ENCODE measurements around the gene CLEC2A. TPM values are rescaled to one million over a fixed set of nuclear protein-coding genes. Genes with fewer than 3 reads are reported as not detected.
"Not testable (repeated sequence)": the region's sequence is repeated elsewhere in the genome, so short reads cannot be mapped to it uniquely, and the experiment has no call there.

Gene CLEC2A
- polyA plus RNA-seq, 3 donors, result not detected

DNA sequence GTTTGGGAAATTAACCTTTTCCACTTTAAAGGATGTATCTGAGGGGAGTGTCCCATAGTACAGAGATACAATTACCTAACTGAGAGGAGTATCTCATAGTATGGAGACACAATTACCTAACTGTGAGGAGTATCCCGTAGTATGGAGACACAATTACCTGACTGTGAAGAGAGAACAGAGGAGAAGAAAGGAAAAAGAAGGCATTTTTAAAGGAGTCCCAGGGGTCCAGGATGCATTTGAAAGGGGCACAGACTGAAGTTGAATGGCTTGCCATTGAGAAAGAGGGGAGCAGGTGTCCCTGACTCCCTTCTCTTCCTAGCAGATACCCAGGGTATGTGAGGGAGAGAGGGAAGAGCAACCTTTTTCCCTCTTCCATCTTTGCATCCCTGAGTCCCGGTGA lies 33.0 kb downstream of the CLEC2A start:
- WGBS, 3 donors, result 75 to 89% (median 81%) methylated on average over 2 of the region's 2 CpGs
- H3K27ac ChIP-seq (ENCODE audit: low read depth, low read length), result no peak overlapping the region

DNA sequence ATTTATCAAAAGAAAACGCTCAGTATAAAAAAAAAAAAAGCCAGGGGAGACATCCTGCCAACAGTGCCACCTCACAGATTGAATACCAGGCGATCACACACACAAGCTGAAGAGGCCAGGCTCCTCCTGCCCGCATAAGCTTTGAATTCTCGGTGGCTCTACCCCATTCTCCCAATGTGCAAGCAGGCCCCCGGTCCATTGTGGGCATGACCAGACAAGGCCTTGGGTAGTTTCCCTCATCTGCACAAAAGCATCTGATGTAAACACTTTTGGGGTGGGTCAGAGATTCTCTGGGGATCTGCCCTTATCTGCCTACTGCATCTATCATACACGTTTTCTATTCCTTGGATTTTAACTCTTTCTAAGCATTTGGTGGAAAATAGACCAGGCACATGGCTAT lies 34.6 kb downstream of the CLEC2A start:
- H3K27ac ChIP-seq (ENCODE audit: low read depth, low read length), result no peak overlapping the region
- 73 to 86% (median 78%) methylated on average over 6 of the region's 6 CpGs for WGBS, 3 donors

DNA sequence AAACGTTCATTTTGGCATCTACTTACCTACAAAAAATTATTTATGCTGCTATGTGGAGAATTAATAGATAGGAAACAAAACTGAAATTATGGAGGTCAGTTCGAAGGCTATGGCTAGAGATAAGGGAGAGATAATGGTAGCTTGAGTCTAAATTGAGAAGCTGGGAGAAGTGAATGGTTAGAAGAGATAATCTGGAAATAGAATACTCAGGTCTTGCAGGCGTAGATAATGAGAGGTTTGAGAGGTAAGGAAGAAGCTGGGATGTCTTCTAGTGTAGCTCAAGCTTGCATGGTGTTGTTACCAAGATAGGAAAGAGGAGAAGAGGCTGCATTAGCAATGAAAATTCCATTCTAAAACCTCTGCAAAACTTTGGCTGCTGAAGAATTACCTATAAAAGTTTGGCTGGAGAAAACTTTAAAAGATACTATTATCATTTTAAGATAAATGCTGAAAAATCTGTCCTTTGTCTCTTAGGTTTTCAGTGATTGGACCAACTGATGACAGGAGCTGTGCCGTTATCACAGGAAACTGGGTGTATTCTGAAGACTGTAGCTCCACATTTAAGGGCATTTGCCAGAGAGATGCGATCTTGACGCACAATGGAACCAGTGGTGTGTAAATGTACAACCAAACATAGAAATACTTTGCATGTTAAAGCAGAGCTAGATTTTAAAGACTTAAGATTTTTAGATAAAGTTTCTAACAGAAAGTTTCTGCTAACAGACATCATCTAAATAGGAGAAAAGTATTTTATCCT lies 36.8 kb downstream of the CLEC2A start:
- WGBS, 3 donors, result 71 to 85% (median 82%) methylated on average over 6 of the region's 6 CpGs

DNA sequence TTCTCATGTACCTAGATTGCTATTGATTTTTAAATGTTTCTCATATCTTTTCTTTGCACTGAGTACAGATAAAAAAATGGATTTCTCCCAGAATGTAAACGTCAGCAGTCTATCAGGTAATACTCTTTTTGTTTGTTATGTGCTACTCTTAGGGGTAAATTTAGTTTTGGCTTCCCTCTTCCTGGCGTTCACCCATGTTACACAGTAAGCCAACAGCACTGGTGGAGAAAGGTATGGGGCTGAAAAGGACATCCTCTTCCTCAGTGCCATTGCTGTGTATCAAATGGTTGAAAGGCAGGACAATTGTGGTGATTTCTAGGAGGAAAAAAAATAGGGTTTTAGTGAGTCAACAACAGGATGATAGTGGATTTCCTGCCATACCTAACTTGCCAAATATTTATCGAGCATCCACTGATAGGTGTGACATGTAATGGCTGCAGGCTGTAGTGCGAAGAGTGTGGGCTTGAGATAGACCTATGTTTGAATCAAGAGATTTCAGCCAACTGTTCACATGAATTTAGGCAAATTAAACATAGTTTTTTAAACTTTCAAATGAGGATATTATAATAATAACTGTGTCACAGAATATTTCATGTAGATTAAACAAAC lies 43.4 kb downstream of the CLEC2A start:
- WGBS, 3 donors, result 32 to 68% (median 65%) methylated on average over 4 of the region's 4 CpGs
- H3K27ac ChIP-seq (ENCODE audit: low read depth, low read length), result no peak overlapping the region

More for the DNA sequence above, 36.8 kb downstream of the CLEC2A start:
- no peak overlapping the region for H3K27ac ChIP-seq (ENCODE audit: low read depth, low read length)

DNA sequence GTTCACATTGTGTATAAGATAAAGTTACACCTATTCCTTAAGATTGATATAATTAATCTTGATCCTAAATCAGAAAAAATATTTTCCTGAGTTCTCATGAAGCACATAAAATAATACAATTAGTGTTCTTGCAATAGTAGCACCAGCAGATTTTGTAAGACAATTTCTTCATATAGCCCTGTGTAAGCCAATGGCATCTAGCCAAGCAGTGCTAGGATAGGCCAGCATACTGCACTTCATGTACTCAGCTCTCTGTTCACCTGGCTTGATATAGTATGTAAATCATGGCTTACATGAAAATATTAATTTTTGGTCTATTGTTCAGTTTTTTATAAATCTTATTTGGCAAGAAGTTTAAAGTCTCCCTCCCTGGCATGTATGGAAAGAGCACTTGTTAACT lies 49.0 kb downstream of the CLEC2A start:
- H3K27ac ChIP-seq (ENCODE audit: low read depth, low read length), result no peak overlapping the region

DNA sequence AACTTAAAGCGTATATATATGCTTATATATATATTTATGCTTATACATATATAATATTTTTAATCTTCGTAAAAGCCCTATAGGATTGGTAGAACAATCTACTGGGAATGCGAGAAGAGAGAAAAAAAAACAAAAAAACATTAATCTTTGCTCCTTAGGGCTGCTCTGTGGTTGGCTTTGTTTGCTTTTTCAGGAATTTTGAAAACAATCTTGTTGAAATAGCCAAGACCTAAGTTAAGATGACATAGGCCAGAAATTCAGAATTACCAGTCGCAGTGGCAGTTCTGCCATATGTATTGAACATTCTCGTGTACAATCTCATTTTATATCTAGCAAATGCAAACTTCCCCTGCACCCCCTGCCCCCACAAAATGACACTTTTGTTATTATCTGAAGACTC lies 50.2 kb downstream of the CLEC2A start:
- WGBS, 3 donors, result 92 to 94% (median 92%) methylated on average over 5 of the region's 5 CpGs

DNA sequence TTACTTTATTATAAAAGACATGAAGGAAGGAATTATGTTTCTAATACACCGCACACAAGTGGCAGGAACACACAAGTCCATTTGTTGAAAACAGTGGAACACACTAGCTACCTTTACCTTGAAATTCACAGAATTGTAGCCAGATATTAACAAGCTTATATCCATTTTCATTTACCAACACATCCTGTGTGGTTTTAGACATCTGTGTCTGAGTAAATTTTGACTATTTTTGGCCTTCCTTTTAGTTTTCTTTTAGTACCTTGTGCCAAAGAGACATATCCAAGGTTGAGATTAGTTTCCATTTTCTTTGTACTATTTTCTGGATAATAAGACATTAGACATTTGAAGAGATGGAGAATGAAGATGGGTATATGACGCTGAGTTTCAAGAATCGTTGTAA lies 50.9 kb downstream of the CLEC2A start, which contains the start of gene KLRF2:
Gene KLRF2 (plus strand): TSS at position 244 of the 400 bp plus-strand sequence. CDS start 107 bp downstream, at position 351.
- WGBS, 3 donors, result 88 to 96% (median 96%) methylated on average over 3 of the region's 3 CpGs
- H3K27ac ChIP-seq (ENCODE audit: low read depth, low read length), result no peak within 1 kb of the TSS

More for the DNA sequence above, 50.2 kb downstream of the CLEC2A start:
- no peak overlapping the region for H3K27ac ChIP-seq (ENCODE audit: low read depth, low read length)

DNA sequence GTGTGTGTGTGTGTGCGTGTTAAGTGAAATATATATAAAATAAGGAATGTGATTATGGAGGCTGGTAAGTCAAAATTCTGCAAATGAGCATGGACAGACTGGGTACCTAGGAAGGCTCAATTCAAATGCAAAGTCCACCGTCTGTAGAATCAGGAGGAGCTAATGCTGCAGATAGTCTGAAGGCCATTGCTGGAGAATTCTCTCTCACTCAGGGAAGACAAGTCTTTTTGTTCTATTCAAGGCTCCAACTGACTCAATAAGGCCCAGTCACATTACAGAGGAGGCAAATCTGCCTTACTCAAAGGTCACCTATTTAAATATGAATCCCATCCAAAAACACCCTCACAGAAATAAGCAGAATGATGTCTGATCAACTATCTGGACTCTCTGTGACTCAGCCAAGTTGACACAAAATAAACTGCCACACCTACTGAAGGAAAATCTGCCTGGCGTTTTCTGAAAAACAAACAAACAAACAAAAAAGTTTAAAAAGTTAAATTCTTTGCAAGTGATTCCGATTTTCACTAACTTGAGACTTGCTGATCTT lies 51.6 kb downstream of the CLEC2A start:
- WGBS, 3 donors, result 75 to 91% (median 89%) methylated on average over 4 of the region's 4 CpGs

DNA sequence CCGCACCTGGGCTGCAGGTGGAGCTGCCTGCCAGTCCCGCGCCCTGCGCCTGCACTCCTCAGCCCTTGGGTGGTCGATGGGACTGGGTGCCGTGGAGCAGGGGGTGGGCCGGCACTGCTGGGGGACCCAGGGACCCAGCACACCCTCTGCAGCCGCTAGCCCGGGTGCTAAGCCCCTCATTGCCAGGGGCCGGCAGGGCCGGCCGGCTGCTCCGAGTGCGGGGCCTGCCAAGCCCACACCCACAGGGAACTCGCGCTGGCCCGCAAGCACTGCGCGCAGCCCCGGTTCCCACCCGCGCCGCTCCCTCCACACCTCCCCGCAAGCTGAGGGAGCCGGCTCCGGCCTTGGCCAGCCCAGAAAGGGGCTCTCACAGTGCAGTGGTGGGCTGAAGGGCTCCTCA lies 56.0 kb downstream of the CLEC2A start:
- WGBS, 3 donors, result 95 to 97% (median 96%) methylated on average over 17 to 26 of the region's 26 CpGs
- H3K27ac ChIP-seq (ENCODE audit: low read depth, low read length), result not testable (repeated sequence)

More for the DNA sequence above, 51.6 kb downstream of the CLEC2A start:
- H3K27ac ChIP-seq (ENCODE audit: low read depth, low read length), result no peak overlapping the region

DNA sequence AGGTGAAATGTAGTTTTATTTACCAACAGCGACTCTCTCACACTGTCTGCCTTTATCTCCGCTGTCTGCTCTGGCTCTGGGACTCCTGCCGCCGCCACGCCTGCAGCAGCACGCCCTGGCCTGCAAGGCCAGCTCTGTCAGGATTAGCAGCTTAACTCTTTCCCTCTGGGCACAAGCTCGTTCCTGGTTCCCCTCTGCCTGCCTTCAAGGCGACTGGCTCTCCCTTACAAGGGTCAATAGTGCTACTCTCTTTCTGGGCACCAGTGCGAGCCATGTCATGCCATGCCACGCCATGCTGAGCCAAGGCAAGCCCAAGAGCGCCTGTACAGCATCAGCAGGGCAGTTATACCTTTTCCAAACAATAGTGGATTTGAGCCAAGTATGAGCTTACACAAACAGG lies 59.4 kb downstream of the CLEC2A start:
- no peak overlapping the region for H3K27ac ChIP-seq (ENCODE audit: low read depth, low read length)
- 70 to 90% (median 81%) methylated on average over 11 of the region's 11 CpGs for WGBS, 3 donors

DNA sequence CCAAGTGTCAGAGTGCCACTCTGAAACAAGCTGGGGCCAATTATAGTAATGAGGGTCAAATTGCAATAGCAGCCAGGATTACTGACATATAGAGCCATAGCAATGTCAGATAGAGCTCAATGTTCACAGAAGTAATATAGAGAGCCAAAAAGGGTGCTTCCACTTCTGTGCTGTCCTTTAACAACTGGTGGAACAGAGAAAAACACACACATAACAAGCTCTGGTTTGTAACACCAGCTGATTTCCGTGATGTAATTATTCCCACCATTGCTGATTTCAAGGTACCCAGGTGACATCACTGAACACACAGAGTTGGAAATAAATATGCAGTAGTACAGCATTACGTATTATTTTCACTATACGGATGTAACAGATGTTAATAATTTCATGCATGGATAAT lies 60.0 kb downstream of the CLEC2A start:
- 78 to 93% (median 91%) methylated on average over 3 of the region's 3 CpGs for WGBS, 3 donors
- H3K27ac ChIP-seq (ENCODE audit: low read depth, low read length), result no peak overlapping the region

DNA sequence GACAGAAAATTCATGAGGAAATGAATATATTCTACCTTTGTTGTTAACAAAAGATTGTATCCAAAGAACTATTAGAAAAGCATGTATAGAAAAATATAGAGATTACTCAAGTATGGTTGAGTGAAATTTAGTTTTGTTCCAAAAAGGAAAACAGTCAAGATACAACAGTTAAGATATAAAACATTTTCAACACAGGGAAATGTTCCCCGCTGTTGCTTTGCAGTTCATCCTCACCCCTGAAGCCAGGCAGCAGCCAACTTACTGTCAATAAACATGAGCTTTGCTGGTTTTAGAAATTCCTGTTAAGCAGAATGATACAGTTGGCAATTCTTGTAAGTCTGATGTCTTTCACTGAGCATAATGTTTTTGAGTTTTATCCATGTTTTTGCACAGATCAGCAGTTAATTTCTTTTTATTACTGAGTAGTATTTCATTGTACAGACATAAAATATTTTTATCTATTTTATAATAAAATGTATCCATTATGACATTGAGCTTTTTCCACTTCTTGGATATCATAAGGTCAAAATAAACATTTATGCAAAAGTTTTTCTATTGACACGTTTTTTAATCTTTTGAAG lies 61.8 kb downstream of the CLEC2A start:
- 38 to 74% (median 48%) methylated on average over 2 of the region's 2 CpGs for WGBS, 3 donors
- H3K27ac ChIP-seq (ENCODE audit: low read depth, low read length), result no peak overlapping the region

DNA sequence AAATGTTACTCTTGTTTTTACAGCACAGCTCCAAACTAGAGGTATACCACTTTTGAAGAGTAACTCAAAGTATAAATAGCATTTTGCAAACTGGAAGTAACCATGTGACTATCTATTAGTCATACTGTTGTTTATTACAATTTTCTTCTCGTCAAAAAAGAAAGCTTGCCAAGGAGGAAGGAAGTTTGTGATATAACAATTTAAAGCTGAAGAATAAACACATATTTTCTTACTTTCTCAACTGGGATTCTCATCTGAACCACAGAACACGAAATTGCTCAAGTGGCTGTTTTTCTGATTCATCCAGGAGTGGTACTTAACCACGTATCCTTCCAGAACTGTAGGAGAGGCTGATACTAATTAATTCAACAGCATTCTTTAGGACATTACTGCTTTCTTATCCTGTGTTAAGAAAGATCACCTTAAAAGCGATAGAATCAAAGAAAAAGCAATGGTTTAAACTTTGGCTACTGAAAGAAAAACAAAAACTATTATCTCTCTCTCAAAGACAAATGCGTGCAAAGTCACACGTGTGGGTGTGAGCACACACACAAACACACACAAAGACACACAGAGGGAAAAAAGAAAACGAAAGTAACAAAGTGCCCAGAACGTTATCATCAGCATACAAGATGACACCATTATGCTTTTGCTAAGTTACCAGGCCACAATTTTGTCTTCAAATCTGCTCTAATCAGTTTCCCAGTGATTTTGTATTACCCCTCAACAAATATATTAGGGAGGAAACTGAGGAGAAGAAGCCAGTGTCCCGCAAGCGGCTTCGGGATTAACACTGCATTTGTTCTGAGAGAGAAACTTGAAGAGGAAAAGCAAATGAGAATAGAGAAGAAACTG lies 62.6 kb downstream of the CLEC2A start, which contains the start of gene CLEC2B:
Gene CLEC2B (minus strand): TSS at position 48 of the 855 bp plus-strand sequence.
- WGBS, 3 donors, result 3 to 16% (median 4%) methylated on average over 11 of the region's 11 CpGs
- no peak within 1 kb of the TSS for H3K27ac ChIP-seq (ENCODE audit: low read depth, low read length)

DNA sequence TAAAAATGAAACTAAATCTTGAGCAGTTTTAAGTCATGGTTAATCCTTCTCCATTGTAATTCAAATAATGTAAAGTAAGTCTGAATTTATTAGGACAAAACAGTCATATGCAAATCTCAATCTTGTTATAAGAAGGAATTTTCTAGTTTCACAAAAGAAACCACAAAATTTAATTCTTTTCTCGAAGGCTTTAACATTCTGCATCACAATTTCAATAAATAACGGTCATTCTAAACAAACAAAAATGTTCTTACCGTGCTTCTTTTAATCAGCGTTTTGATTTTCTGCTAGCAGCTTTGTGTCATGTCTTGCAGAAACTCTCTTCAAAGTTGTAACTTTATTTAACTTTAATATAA lies 63.2 kb downstream of the CLEC2A start:
- WGBS, 3 donors, result 16 to 63% (median 18%) methylated on average over 4 of the region's 4 CpGs
- H3K27ac ChIP-seq (ENCODE audit: low read depth, low read length), result no peak overlapping the region

DNA sequence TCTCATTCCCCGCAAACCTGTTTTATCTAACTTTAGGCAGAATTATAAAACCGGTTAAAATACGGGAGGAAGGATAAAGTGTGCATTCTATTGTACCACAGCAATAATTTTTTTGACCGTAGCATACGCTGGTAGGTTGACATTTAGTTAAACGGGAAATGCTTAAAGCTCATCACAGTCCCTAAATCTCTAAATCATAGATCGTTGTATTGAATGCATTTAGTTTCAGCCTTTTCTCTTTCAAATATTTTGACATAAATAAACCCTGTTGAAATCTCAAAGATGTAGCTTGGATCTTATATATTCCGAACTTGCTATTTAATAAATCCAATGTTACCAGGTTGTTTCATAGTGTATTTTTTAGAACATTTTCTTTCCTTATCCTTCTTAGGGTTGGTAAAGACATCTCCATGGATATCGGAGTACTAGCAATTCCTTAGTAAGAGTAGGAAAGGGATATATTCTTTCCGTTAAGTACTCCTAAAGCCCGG lies 63.8 kb downstream of the CLEC2A start:
- H3K27ac ChIP-seq (ENCODE audit: low read depth, low read length), result no peak overlapping the region
- 30 to 79% (median 32%) methylated on average over 11 of the region's 11 CpGs for WGBS, 3 donors

DNA sequence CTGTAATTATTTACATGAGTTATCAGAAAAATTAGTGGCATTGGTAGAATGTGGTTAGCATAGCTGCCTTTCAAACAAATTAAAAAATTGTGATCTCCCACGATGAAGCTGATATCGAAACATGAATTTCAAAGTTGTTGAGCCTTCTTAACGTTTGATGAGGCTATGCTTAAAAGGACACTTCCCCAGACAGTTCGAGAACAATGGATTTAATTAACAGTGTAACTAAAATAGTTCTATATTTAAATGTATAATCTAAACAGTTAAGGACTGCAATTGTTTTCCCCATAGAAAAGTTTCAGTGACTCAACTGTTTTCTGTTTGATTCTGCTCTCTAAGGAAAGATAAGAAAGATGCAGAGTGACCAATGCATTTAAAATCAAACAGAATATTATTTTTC lies 64.6 kb downstream of the CLEC2A start:
- H3K27ac ChIP-seq (ENCODE audit: low read depth, low read length), result no peak overlapping the region
- WGBS, 3 donors, result 22 to 63% (median 27%) methylated on average over 4 of the region's 4 CpGs

DNA sequence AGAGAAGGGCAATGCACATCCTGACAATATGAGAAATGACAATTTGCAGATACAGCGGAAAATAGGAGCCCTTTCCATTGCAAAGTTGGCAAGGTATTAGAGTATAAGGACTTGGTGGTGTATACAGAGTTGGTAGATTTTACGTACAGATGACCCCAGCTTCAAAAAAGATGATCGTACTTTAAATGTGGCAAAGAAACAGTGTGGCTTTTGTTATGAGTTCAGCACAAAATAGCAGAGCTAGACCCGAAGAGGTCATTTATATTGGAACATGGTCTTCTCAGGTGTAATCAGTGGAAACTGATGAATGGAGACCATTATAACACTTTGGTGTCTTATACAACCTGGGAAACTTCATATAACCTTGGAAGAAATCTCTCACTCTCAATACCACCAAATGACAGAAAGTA lies 65.3 kb downstream of the CLEC2A start:
- H3K27ac ChIP-seq (ENCODE audit: low read depth, low read length), result no peak overlapping the region
- WGBS, 3 donors, result 31 to 56% (median 32%) methylated on average over 4 of the region's 4 CpGs

DNA sequence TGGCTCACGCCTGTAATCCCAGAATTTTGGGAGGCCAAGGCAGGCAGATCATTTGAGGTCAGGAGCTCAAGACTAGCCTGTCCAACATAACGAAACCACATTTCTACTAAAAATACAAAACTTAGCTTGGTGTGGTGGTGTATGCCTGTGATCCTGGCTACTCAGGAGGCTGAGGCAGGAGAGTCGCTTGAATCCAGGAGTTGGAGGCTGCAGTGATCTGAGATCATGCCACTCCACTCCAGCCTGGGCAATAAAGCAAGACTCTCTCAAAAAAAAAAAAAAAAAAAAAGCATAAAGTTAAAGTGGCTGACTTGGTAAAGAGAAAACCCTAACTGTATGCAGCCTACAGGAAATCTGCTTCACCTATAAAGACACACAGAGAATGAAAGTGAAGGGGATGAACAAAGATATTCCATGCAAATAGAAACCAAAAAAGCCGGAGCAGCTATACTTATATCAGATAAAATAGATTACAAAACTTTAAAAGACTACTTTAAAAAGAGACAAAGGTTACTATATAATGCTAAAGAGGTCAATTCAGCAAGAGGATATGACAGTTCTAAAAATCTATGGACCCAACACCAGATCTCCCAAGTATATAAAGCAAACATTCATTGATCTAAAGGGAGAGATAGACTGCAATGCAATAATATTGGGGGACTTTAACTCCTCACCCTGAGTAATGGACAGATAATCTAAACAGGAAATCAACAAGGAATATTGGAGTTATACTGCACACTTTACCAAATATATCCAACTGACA lies 67.1 kb downstream of the CLEC2A start:
- WGBS, 3 donors, result 46 to 68% (median 65%) methylated on average over 4 of the region's 4 CpGs

More for the DNA sequence above, 67.1 kb downstream of the CLEC2A start:
- no peak overlapping the region for H3K27ac ChIP-seq (ENCODE audit: low read depth, low read length)
